ENCODE data around the gene FAM153A.
"Not testable (repeated sequence)": the region's sequence is repeated elsewhere in the genome, so short reads cannot be mapped to it uniquely, and the experiment has no call there.

FAM153A gene

GRCh38 chr5:177723831-177724485 lies 58.7 kb downstream of the FAM153A start:
- DNase-seq, result not testable (repeated sequence)

- DNase-seq, result not testable (repeated sequence)
These were observed 59.9 kb downstream of the FAM153A start for GRCh38 chr5:177722829-177723228.

GRCh38 chr5:177719989-177720388 lies 62.7 kb downstream of the FAM153A start:
- not testable (repeated sequence) for DNase-seq

- not testable (repeated sequence) for DNase-seq
These were observed 67.3 kb downstream of the FAM153A start for GRCh38 chr5:177715423-177715822.

GRCh38 chr5:177696100-177696499 lies 86.6 kb downstream of the FAM153A start:
- not testable (repeated sequence) for DNase-seq

- DNase-seq, result not testable (repeated sequence)
These were observed 87.3 kb downstream of the FAM153A start for GRCh38 chr5:177695356-177695930.

GRCh38 chr5:177694518-177694835 lies 88.2 kb downstream of the FAM153A start:
- not testable (repeated sequence) for DNase-seq

GRCh38 chr5:177693671-177694517 lies 88.8 kb downstream of the FAM153A start:
- DNase-seq, result not testable (repeated sequence)

- DNase-seq, result not testable (repeated sequence)
These were observed 89.7 kb downstream of the FAM153A start for GRCh38 chr5:177692969-177693368.

- not testable (repeated sequence) for DNase-seq
These were observed 90.2 kb downstream of the FAM153A start for GRCh38 chr5:177692507-177692906.

GRCh38 chr5:177689011-177689610 lies 93.6 kb downstream of the FAM153A start:
- not testable (repeated sequence) for DNase-seq

GRCh38 chr5:177688091-177688490 lies 94.6 kb downstream of the FAM153A start:
- DNase-seq, result not testable (repeated sequence)

- not testable (repeated sequence) for DNase-seq
These were observed 100.8 kb downstream of the FAM153A start for GRCh38 chr5:177681920-177682319.
